Left lung (tissue), 10 donors: ENCODE measurements around the gene OSBPL8. TPM values are rescaled to one million over a fixed set of nuclear protein-coding genes. Genes with fewer than 3 reads are reported as not detected.

ENCODE experiments used
- ATAC-seq: fragments of 200-7000 bp; cut with Tn5 transposase; one replicate; pipeline ENCODE4 v1.9.1; 2020; ENCODE audit warnings: moderate library complexity
- DNase-seq, 4 donors: peaks; one replicate each; pipeline ENCODE4 v3.0.0-alpha.2; 2013 to 2020
- H3K27ac ChIP-seq, 2 donors: fragments of 200-600 bp; sonication (generic) in 1 of 2; one replicate each; pipeline versions ENCODE4 v1.5.0 to v1.8.0; 2020 to 2021
- H3K27me3 ChIP-seq, 2 donors: fragments of 200-600 bp; sonication (generic) in 1 of 2; one replicate each; pipeline versions ENCODE4 v1.5.0 to v1.8.0; 2020 to 2021
- H3K36me3 ChIP-seq, 2 donors: fragments of 200-600 bp; sonication (generic) in 1 of 2; one replicate each; pipeline versions ENCODE4 v1.5.0 to v1.8.0; 2020 to 2021
- H3K4me1 ChIP-seq, 2 donors: fragments of 200-600 bp; one replicate each; pipeline ENCODE4 v1.8.0; 2021
- H3K4me3 ChIP-seq, 2 donors: fragments of 200-600 bp; sonication (generic) in 1 of 2; one replicate each; pipeline versions ENCODE4 v1.5.0 to v1.8.0; 2020 to 2021; ENCODE audit warnings: mild to moderate bottlenecking in 1 of 2
- H3K9me3 ChIP-seq, 2 donors: fragments of 200-600 bp; sonication (generic) in 1 of 2; one replicate each; pipeline versions ENCODE4 v1.5.0 to v1.8.0; 2020 to 2021
- intact Hi-C, 2 donors: fragments of 100-400 bp; cut with DNase I; formaldehyde crosslinking; loops; one replicate each; pipeline versions ENCODE4 v1.11.2 to v1.14.2; 2022
- polyA plus RNA-seq, 6 donors: library from polyadenylated mRNA; unstranded; fragments of 120-200 nt; gene quantifications; one replicate each; pipeline ENCODE4 v1.2.1, GENCODE V29; 2013; ENCODE audit not compliant: insufficient read length in 6 of 6
- total RNA-seq, 2 donors: library from RNA; stranded (reverse); fragmentation: NEBNext Ultra II Directional; extraction: Animal tissue kit (Norgen Biotek cat#: 25700); gene quantifications; one replicate each; pipeline ENCODE4 v1.2.1, GENCODE V29; 2021
- TF ChIP-seq, protein P1 (sequence below), 2 donors: fragments of 200-600 bp; sonication (generic) in 1 of 2; IDR thresholded peaks; one replicate each; pipeline versions ENCODE4 v1.5.0 to v1.8.0; 2021; ENCODE audit warnings: antibody characterized with exemption in 2 of 2
- donor health status: DM: no; HTN: yes; CAD: no.
- donor health status: DM: no; HTN: no; CAD: no.

OSBPL8 gene
- total and polyA plus RNA-seq, 8 donors = 53.9 to 100 (median 62.5) TPM

DNA sequence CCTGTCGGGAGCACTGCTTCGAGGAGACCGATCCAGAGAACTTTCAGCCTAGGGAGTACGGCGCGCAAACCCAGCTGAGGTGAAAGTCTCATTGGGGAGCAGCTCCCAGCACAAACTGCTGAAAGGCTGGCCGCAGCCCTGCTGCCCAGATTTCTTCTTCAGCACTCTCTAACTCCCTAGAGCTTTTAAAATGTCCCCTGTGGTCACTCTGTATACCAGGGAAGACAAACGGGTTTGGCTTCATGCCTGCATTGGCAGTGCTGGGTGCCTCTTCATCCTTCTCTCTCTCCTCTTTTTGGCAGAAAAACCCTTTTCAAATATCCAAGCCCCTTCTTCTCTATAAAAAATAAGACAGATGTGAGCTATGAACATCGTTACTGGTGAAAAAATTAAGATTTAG lies 246.3 kb downstream of the OSBPL8 start:
- no peaks in the 10 kb centered on the region for H3K36me3 ChIP-seq
- no peak overlapping the region for H3K27ac ChIP-seq
- ATAC-seq (no peak), DNase-seq (no peak)
- peaks cover 0 to 8% of the 10 kb centered on the region in 2 donors for H3K27me3 ChIP-seq
- H3K4me3 ChIP-seq = no peak overlapping the region
- no peaks in the 10 kb centered on the region for H3K4me1 ChIP-seq
- intact Hi-C loops = no loop called here
- H3K9me3 ChIP-seq = no peaks in the 10 kb centered on the region
- TF ChIP-seq, protein P1, sequence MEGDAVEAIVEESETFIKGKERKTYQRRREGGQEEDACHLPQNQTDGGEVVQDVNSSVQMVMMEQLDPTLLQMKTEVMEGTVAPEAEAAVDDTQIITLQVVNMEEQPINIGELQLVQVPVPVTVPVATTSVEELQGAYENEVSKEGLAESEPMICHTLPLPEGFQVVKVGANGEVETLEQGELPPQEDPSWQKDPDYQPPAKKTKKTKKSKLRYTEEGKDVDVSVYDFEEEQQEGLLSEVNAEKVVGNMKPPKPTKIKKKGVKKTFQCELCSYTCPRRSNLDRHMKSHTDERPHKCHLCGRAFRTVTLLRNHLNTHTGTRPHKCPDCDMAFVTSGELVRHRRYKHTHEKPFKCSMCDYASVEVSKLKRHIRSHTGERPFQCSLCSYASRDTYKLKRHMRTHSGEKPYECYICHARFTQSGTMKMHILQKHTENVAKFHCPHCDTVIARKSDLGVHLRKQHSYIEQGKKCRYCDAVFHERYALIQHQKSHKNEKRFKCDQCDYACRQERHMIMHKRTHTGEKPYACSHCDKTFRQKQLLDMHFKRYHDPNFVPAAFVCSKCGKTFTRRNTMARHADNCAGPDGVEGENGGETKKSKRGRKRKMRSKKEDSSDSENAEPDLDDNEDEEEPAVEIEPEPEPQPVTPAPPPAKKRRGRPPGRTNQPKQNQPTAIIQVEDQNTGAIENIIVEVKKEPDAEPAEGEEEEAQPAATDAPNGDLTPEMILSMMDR (IDR thresholded peaks at IDR 0.05) = no peak

DNA sequence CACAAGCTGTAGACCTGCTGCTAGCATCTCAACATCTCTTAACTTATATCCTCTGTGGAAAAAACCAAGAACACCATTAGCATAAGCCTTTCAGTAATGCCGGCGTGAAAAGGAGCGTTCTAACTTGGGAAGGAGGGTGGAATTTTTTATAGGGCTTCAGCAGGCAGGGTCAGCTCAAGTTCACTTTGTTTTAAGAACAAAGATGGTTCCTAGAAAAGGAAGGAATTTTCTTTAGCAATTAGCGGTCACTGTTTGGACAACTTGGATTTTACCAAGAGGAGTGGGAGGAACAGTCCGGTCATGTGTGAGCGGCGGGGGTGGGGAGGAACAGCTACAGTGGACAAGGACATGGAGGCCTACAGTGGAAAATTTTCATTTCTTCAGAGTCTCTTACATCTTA lies 247.3 kb downstream of the OSBPL8 start:
- intact Hi-C loops = no loop called here
- Histone ChIP-seq H3K9me3 (no peaks in the 10 kb centered on the region), H3K36me3 (no peaks in the 10 kb centered on the region), H3K4me3 (no peak overlapping the region), H3K4me1 (no peaks in the 10 kb centered on the region), H3K27ac (no peak overlapping the region), H3K27me3 (peaks cover 0 to 8% of the 10 kb centered on the region in 2 donors)
- DNase-seq (no peak), ATAC-seq (no peak)
- TF ChIP-seq, protein P1 (IDR thresholded peaks at IDR 0.05) = no peak

DNA sequence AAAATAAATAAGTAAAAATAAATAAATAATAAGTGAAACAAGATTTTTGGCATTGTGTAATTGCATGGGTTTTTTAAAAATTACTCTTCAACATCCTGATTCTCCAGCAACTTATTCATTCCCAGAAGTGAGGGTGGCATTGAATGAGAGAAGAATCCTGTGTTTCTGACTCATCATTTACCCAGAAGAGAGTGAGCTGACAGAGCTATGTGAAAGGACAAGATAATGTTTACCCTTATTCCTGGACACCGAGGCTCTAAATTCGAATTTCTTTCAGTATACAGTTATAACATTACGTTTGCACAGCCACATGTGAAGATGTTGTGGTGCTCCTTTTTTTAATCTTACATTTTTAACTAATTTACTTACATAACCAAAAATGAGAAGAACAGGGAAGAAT lies 247.8 kb downstream of the OSBPL8 start:
- Histone ChIP-seq H3K4me3 (no peak overlapping the region), H3K9me3 (no peaks in the 10 kb centered on the region), H3K4me1 (no peaks in the 10 kb centered on the region), H3K27ac (no peak overlapping the region), H3K27me3 (peaks cover 0 to 8% of the 10 kb centered on the region in 2 donors), H3K36me3 (no peaks in the 10 kb centered on the region)
- ATAC-seq (no peak), DNase-seq (no peak)
- TF ChIP-seq, protein P1 (IDR thresholded peaks at IDR 0.05) = no peak
- intact Hi-C loops = no loop called here

DNA sequence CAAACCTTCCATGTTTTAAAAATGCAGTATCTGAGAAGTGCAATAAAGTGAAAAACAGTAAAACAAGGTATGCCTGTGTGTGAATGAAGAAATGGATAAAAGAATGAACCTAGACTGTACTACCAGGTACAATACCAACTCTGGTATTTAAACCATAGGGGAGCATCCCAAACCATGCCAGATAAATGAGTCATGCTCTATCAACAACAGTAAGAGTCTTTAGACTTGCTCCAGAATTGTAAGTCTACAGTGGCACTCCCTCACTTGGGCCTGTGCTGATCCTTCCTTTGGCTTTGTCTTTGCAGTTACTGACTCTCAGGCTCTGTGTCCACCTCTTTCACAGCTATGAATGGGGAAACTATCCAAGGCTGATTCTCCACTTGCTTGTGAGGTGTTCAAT lies 249.5 kb downstream of the OSBPL8 start:
- intact Hi-C loops = no loop called here
- no peak for DNase-seq
- H3K27me3 ChIP-seq = peaks cover 0 to 8% of the 10 kb centered on the region in 2 donors
- H3K9me3 ChIP-seq = no peaks in the 10 kb centered on the region
- TF ChIP-seq, protein P1 (IDR thresholded peaks at IDR 0.05) = no peak
- no peak overlapping the region for H3K27ac ChIP-seq
- no peaks in the 10 kb centered on the region for H3K4me1 ChIP-seq
- H3K4me3 ChIP-seq = no peak overlapping the region
- peak; percentile 67 for ATAC-seq
- H3K36me3 ChIP-seq = no peaks in the 10 kb centered on the region

DNA sequence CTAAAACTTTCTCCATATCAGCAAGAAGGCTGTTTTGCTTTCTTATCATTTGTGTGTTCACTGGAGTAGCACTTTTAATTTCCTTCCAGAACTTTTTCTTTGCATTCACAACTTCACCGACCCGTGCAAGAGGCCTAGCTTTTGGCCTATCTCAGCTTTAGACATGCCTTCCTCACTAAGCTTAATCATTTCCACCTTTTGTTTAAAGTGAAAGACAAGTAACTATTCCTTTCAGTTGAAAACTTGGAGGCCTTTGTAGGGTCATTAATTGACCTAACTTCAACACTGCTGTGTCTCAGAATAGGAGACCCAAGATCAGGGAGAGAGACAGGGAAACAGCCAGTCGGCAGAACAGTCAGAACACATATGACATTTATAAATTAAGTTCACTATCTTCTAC lies 250.7 kb downstream of the OSBPL8 start:
- intact Hi-C loops = no loop called here
- no peak for DNase-seq

More for the DNA sequence above, 250.7 kb downstream of the OSBPL8 start:
- TF ChIP-seq, protein P1 (IDR thresholded peaks at IDR 0.05) = no peak
- H3K4me1 ChIP-seq = no peaks in the 10 kb centered on the region
- peaks cover 0 to 8% of the 10 kb centered on the region in 2 donors for H3K27me3 ChIP-seq
- H3K27ac ChIP-seq = no peak overlapping the region
- no peak for ATAC-seq
- no peaks in the 10 kb centered on the region for H3K36me3 ChIP-seq
- H3K4me3 ChIP-seq = no peak overlapping the region
- no peaks in the 10 kb centered on the region for H3K9me3 ChIP-seq
